GM12892 (cell line): ENCODE measurements around the gene FLNB.

Experiments used
- DNase-seq: peaks from one replicate; pipeline ENCODE4 v3.0.0; 2011; ENCODE audit not compliant: insufficient read length
- FAIRE-seq: peaks from 2 replicates; lab custom pipeline; 2011; peaks lifted over from hg19 to GRCh38; lab: Jason Lieb, UNC
- POLR2A ChIP-seq: IDR thresholded peaks from 2 replicates; pipeline ENCODE4 v1.6.1; 2011; ENCODE audit warnings: low read depth, low read length, control low read depth
- POLR2AphosphoS5 ChIP-seq: IDR thresholded peaks from 2 replicates; pipeline ENCODE4 v1.6.1; 2011; ENCODE audit warnings: low read depth, low read length, control low read depth
- TAF1 ChIP-seq: IDR thresholded peaks from 2 replicates; pipeline ENCODE4 v1.6.1; 2011; ENCODE audit warnings: low read depth, mild to moderate bottlenecking, control low read depth, low read length, borderline replicate concordance

FLNB gene

DNA sequence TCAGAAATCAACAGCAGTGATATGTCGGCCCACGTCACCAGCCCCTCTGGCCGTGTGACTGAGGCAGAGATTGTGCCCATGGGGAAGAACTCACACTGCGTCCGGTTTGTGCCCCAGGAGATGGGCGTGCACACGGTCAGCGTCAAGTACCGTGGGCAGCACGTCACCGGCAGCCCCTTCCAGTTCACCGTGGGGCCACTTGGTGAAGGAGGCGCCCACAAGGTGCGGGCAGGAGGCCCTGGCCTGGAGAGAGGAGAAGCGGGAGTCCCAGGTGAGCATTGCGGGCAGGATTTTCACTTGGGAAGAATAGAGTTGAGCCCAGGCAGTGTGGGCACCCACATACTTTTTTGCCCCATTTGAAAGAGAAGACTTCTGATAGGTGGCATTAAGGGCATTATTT, 145.1 kb downstream of the FLNB start:
- DNase-seq (no peak), FAIRE-seq (no peak)
- TF ChIP-seq POLR2A (no peak), POLR2AphosphoS5 (no peak), TAF1 (no peak)

DNA sequence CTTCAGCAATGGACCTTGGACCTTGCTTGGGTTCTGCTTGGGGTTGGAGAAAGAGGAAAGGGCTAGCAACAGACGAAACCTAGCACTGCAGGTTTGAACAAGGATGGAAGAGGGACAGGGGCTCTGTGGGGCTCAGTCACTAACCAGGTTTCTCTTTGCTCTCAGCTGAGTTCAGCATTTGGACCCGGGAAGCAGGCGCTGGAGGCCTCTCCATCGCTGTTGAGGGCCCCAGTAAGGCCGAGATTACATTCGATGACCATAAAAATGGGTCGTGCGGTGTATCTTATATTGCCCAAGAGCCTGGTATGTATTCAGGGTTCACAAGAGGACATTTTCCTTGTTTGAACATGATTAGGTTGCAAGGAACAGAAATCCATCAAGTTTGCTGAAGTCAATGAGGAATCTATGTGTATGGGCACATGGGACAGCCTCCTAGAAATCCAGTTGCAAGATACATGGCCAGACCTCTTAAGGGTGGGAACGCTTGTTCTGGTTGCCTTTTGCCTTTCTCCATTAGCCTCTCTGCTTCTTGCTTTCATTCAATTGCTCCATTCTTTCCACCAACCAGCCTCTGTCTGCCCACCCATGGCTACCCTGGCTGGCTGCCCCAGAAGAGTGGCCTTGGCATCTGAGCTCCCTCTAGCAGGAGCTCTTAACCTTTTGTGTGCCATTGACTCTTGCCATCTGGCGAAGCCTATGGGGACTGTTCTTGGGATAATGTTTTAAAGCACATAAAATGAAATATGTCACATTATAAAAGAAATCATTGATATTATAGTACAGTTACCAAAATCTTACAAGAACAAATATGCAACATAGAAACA, 146.6 kb downstream of the FLNB start:
- FAIRE-seq (no peak), DNase-seq (no peak)
- TF ChIP-seq TAF1 (no peak), POLR2A (no peak), POLR2AphosphoS5 (no peak)

GRCh38 chr3:58155838-58156237, 147.6 kb downstream of the FLNB start:
- FAIRE-seq (no peak), DNase-seq (no peak)
- TF ChIP-seq POLR2A: no peak
- TF ChIP-seq POLR2AphosphoS5: no peak
- no peak for TF ChIP-seq TAF1

DNA sequence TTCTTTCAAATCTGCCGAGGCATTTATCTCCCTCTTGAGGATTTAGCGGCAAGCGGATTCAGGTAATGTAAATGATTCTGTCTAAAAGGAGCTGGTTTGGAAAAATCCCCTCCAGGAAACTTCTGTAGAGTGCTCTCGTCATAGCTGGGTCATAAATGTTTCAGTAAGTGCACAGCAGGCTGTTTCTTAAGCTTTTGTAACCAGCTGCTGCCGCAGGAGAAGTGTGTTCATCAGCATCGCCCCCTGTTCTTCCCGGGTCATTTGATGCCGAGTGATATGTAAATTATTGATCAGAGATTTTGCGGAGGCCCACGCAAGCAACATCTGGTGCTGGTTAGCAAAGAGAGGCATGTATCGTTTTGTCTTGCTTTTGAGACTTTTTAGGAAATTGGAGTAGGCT, 149.5 kb downstream of the FLNB start:
- no peak for TF ChIP-seq POLR2AphosphoS5
- TF ChIP-seq POLR2A: no peak
- no peak for TF ChIP-seq TAF1
- FAIRE-seq: no peak
- DNase-seq: no peak

DNA sequence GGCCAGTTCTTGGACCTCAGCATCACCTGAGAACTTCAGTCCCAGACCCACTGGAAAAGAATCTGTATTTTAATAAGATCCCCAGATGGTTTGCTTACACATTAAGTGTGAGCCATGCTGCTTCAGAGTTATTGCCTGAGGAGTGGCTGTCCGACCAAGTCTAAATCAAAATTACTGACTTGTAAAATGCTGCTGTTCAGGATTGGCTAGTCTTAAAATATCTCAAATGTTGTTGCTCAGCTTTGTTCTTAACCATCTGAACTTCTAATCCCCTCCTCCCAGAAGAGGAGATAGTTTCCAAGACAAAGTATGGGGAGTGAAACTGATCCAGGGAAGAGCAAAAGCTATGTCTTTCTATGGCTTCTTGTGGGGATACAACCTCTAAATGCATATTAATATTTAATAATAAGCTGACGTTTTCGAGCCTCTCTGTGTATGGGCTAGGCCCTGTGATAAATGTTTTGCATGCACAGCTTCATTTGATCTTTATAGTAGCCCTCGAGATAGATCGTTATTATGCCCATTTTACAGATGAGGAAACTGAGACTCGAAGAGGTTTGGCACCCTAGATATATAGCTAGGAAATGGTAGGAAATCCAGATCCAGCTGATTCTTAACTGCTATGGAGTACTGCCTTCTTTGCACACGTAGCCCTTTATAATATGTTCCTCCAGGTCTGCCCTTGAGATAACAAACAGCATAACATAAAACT, 150.4 kb downstream of the FLNB start:
- DNase-seq (no peak), FAIRE-seq (no peak)
- TF ChIP-seq TAF1 (no peak), POLR2A (no peak), POLR2AphosphoS5 (no peak)

- DNase-seq (no peak), FAIRE-seq (no peak)
- TF ChIP-seq TAF1 (no peak), POLR2A (no peak), POLR2AphosphoS5 (no peak)
Observed at GRCh38 chr3:58160399-58160798, 152.2 kb downstream of the FLNB start.

- FAIRE-seq (no peak), DNase-seq (no peak)
Observed at GRCh38 chr3:58161435-58162398, 153.5 kb downstream of the FLNB start.

DNA sequence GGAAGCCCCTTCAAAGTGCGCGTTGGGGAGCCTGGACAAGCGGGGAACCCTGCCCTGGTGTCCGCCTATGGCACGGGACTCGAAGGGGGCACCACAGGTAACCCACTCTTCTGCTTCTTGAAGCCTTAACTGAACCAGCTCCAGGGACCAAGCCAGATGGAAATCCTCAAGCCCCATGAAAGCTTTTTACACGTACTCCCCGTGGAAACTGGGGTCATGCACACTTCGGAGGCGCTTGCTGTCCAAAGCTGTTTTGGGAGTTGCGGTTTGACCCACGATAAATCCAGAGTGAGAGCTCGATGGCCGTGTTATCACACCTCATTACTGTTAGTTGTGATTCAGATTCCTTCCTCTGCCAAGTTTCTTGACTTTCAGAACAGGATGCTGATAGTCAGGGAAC, 155.0 kb downstream of the FLNB start:
- TF ChIP-seq POLR2A (no peak), TAF1 (no peak), POLR2AphosphoS5 (no peak)
- no peak for DNase-seq
- no peak for FAIRE-seq

More at GRCh38 chr3:58161435-58162398, 153.5 kb downstream of the FLNB start:
- TF ChIP-seq POLR2A: no peak
- no peak for TF ChIP-seq TAF1
- TF ChIP-seq POLR2AphosphoS5: no peak

DNA sequence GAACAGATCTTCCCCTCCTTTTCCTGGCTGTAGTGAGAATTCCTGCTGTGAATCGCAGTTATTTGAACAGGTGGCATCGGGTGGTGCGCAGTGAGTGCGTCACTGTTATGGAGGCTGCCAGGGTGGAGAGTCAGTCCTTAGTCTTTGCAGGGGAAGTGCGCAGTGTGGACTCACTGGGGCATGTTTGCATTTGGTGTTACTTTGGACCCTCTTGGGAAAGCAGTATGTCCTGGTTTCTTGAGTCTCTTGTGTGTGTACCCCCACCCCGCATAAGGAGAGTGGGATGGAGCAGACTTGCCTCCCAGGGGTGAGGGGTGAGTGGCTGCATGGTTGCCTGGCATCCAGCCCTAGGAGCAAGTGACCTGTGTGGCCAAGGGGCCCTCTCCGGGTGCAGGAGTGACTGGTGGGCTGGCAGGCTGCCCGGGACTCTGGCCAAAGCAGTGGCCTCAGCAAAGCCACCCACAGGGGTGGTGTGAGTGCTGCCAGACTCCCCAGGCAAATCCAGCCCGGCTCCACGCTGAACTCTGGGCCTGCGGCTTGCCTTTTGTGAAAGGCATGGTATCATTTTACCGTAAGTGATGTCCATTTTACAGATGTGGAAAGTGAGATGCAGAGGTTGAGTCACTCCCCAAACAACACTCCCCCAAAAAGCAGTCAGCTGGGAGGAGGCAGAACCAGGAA, 156.1 kb downstream of the FLNB start:
- TF ChIP-seq TAF1 (no peak), POLR2A (no peak), POLR2AphosphoS5 (no peak)
- DNase-seq (no peak), FAIRE-seq (no peak)
